H1 (cell line): Measurements from ENCODE around the gene S100P. TPM values are rescaled to one million over a fixed set of nuclear protein-coding genes. Genes with fewer than 3 reads are reported as not detected.

Source experiments
- CTCF ChIA-PET: fragments of 300-600 bp; sonication (Branson Sonifier 250); formaldehyde crosslinking; loops from one replicate; lab custom pipeline; 2021; ENCODE audit not compliant: partially characterized antibody; lab: Charles Lee
- POLR2A ChIA-PET: fragments of 300-600 bp; sonication (Branson Sonifier 250); formaldehyde crosslinking; loops from one replicate; lab custom pipeline; 2021; ENCODE audit warnings: inconsistent platforms; ENCODE audit not compliant: partially characterized antibody; lab: Charles Lee
- DNase-seq, 2 experiments: peaks; one replicate each; pipeline versions ENCODE4 v3.0.0 to v3.0.0-alpha.2; 2010 to 2022; ENCODE audit warnings: low spot score in 2 of 2, low read depth in 1 of 2, mixed read lengths in 1 of 2
- FAIRE-seq: peaks from 2 replicates; lab custom pipeline; 2011; peaks lifted over from hg19 to GRCh38; lab: Jason Lieb, UNC
- H2AFZ ChIP-seq: 2 replicates; pipeline ENCODE4 v1.8.1; 2012; ENCODE audit warnings: low read length, inconsistent platforms
- H2AK5ac ChIP-seq: 2 replicates; pipeline ENCODE4 v1.6.1; 2013; ENCODE audit warnings: low read depth, low read length
- H2BK120ac ChIP-seq: replicated peaks from 2 replicates; pipeline ENCODE3; 2013; ENCODE audit warnings: low read depth, low read length, inconsistent platforms
- H2BK12ac ChIP-seq: 2 replicates; pipeline ENCODE4 v1.6.1; 2013; ENCODE audit warnings: low read depth, low read length
- H2BK15ac ChIP-seq: 2 replicates; pipeline ENCODE4 v1.6.1; 2013; ENCODE audit warnings: low read length
- H2BK20ac ChIP-seq: 2 replicates; pipeline ENCODE4 v1.6.1; 2013; ENCODE audit warnings: low read length
- H2BK5ac ChIP-seq: 2 replicates; pipeline ENCODE4 v1.6.1; 2013; ENCODE audit warnings: low read depth, low read length
- H3K14ac ChIP-seq: 2 replicates; pipeline ENCODE4 v1.6.1; 2013; ENCODE audit warnings: inconsistent platforms; ENCODE audit not compliant: insufficient read length
- H3K18ac ChIP-seq: 2 replicates; pipeline ENCODE4 v1.6.1; 2013; ENCODE audit warnings: low read length; ENCODE audit errors: extremely low read depth
- H3K23ac ChIP-seq: 2 replicates; pipeline ENCODE4 v1.6.1; 2013; ENCODE audit warnings: inconsistent platforms; ENCODE audit not compliant: insufficient read length
- H3K23me2 ChIP-seq: 2 replicates; pipeline ENCODE4 v1.6.1; 2013; ENCODE audit warnings: low read depth, low read length
- H3K27ac ChIP-seq: 2 replicates; pipeline ENCODE4 v1.6.1; 2011; ENCODE audit warnings: low read depth, low read length, inconsistent platforms
- H3K27me3 ChIP-seq, 4 experiments: replicated peaks in 1 of 4; 1 replicate in 1 of 4; 2 replicates in 3 of 4; pipeline versions ENCODE4 v1.6.1 to v1.8.1; 2011 to 2013; ENCODE audit warnings: low read length in 3 of 4, mild to moderate bottlenecking in 3 of 4, inconsistent platforms in 2 of 4, mixed read lengths in 2 of 4, moderate library complexity in 1 of 4; ENCODE audit not compliant: control insufficient read depth in 3 of 4, insufficient read depth in 3 of 4; ENCODE audit errors: extremely low read depth in 1 of 4
- H3K36me3 ChIP-seq, 4 experiments: 2 replicates each; pipeline versions ENCODE4 v1.6.1 to v1.8.1; 2011 to 2013; ENCODE audit warnings: mild to moderate bottlenecking in 4 of 4, low read length in 3 of 4, moderate library complexity in 2 of 4, control low read depth in 1 of 4, inconsistent platforms in 1 of 4; ENCODE audit not compliant: insufficient read depth in 4 of 4, control insufficient read depth in 2 of 4
- H3K4ac ChIP-seq: replicated peaks from 2 replicates; pipeline ENCODE3; 2013; ENCODE audit warnings: low read length, low read depth, mixed read lengths, inconsistent platforms; ENCODE audit not compliant: insufficient read length
- H3K4me1 ChIP-seq, 4 experiments: replicated peaks in 1 of 4; 1 replicate in 1 of 4; 2 replicates in 3 of 4; pipeline versions ENCODE4 v1.6.1 to v1.8.1; 2011 to 2013; ENCODE audit warnings: low read length in 3 of 4, inconsistent platforms in 2 of 4, mixed read lengths in 1 of 4; ENCODE audit not compliant: insufficient read depth in 4 of 4, control insufficient read depth in 3 of 4
- H3K4me2 ChIP-seq, 2 experiments: 2 replicates each; pipeline versions ENCODE4 v1.6.1 to v1.8.1; 2011 to 2013; ENCODE audit warnings: low read depth in 2 of 2, low read length in 2 of 2, control low read depth in 1 of 2, inconsistent platforms in 1 of 2, mild to moderate bottlenecking in 1 of 2; ENCODE audit not compliant: insufficient read depth in 1 of 2
- H3K4me3 ChIP-seq, 4 experiments: fragments of 200-600, 300-600 bp in 1 of 4; sonication (generic), shearing (Covaris generic), sonication (Bioruptor Twin) in 1 of 4; 2 replicates each; pipeline versions ENCODE4 v1.5.1 to v1.8.1; 2011 to 2016; ENCODE audit warnings: low read length in 4 of 4, low read depth in 3 of 4, control low read depth in 2 of 4, inconsistent platforms in 2 of 4, mild to moderate bottlenecking in 2 of 4, mixed read lengths in 1 of 4, moderate library complexity in 1 of 4; ENCODE audit not compliant: insufficient read depth in 2 of 4; ENCODE audit errors: extremely low read depth in 1 of 4
- H3K56ac ChIP-seq: replicated peaks from 2 replicates; pipeline ENCODE3; 2013; ENCODE audit warnings: low read depth, mild to moderate bottlenecking, mixed read lengths, low read length, inconsistent platforms; ENCODE audit not compliant: insufficient read length
- H3K79me1 ChIP-seq: 2 replicates; pipeline ENCODE4 v1.6.1; 2013; ENCODE audit warnings: low read depth, low read length, control low read depth
- H3K79me2 ChIP-seq, 2 experiments: 2 replicates each; pipeline versions ENCODE4 v1.6.1 to v1.8.1; 2012 to 2013; ENCODE audit warnings: low read length in 2 of 2, mild to moderate bottlenecking in 2 of 2, inconsistent platforms in 1 of 2; ENCODE audit not compliant: insufficient read depth in 2 of 2, control insufficient read depth in 1 of 2
- H3K9ac ChIP-seq, 4 experiments: replicated peaks in 1 of 4; 1 replicate in 1 of 4; 2 replicates in 3 of 4; pipeline versions ENCODE4 v1.6.1 to v1.8.1; 2011 to 2013; ENCODE audit warnings: low read depth in 3 of 4, low read length in 3 of 4, control low read depth in 2 of 4, mild to moderate bottlenecking in 2 of 4, moderate library complexity in 2 of 4, inconsistent platforms in 1 of 4; ENCODE audit errors: extremely low read depth in 1 of 4
- H3K9me3 ChIP-seq, 2 experiments: 2 replicates each; pipeline versions ENCODE4 v1.6.1 to v1.8.1; 2012 to 2013; ENCODE audit warnings: mild to moderate bottlenecking in 2 of 2, moderate library complexity in 2 of 2, control low read depth in 1 of 2, inconsistent platforms in 1 of 2, low read depth in 1 of 2, low read length in 1 of 2, mixed read lengths in 1 of 2; ENCODE audit not compliant: insufficient read depth in 2 of 2
- H4K20me1 ChIP-seq, 2 experiments: replicated peaks in 1 of 2; 2 replicates each; pipeline versions ENCODE3 to v1.8.1; 2011 to 2013; ENCODE audit warnings: inconsistent platforms in 2 of 2, low read length in 2 of 2, mild to moderate bottlenecking in 1 of 2; ENCODE audit not compliant: insufficient read depth in 2 of 2, control insufficient read depth in 1 of 2
- H4K5ac ChIP-seq: 2 replicates; pipeline ENCODE4 v1.6.1; 2013; ENCODE audit warnings: low read length, low read depth, mixed read lengths, inconsistent platforms; ENCODE audit not compliant: insufficient read length
- H4K8ac ChIP-seq: 2 replicates; pipeline ENCODE4 v1.8.0; 2013; ENCODE audit warnings: mild to moderate bottlenecking, moderate library complexity, low read length, inconsistent platforms; ENCODE audit not compliant: insufficient read depth; ENCODE audit errors: extremely low read depth
- H4K91ac ChIP-seq: replicated peaks from 2 replicates; pipeline ENCODE3; 2013; ENCODE audit warnings: low read length, mixed read lengths, inconsistent platforms; ENCODE audit not compliant: insufficient read length
- EZH2 ChIP-seq: fragments of 200-600 bp; sonication (generic); IDR thresholded peaks from 2 replicates; pipeline ENCODE4 v1.7.1; 2012; ENCODE audit warnings: low read depth, mild to moderate bottlenecking, moderate library complexity, low read length, inconsistent platforms; ENCODE audit not compliant: severe bottlenecking
- HDAC6 ChIP-seq: IDR thresholded peaks from one replicate; pipeline ENCODE4 v1.7.1; 2012; ENCODE audit warnings: low read depth, mild to moderate bottlenecking, inconsistent platforms, low read length, moderate library complexity
- RXRA ChIP-seq: IDR thresholded peaks from 2 replicates; pipeline ENCODE4 v1.6.1; 2011; ENCODE audit warnings: low read depth, mild to moderate bottlenecking, low read length, moderate library complexity; ENCODE audit not compliant: insufficient read depth
- SIX5 ChIP-seq: IDR thresholded peaks from 2 replicates; pipeline ENCODE4 v1.6.1; 2011; ENCODE audit warnings: mild to moderate bottlenecking, low read depth, low read length
- WGBS, 2 experiments: shearing (Covaris generic) in 1 of 2; methylation state at CpG; one replicate each; pipeline versions ENCODE4 v1.1.6 to v1.1.7; 2013 to 2015; ENCODE audit warnings: low lambda C conversion rate in 2 of 2, mixed read lengths in 2 of 2, inconsistent platforms in 1 of 2, low coverage in 1 of 2, missing lambda C conversion rate in 1 of 2; ENCODE audit not compliant: insufficient replicate concordance in 2 of 2, insufficient coverage in 1 of 2, insufficient read length in 1 of 2; ENCODE audit errors: extremely low coverage in 1 of 2, missing lambda C conversion rate in 1 of 2; 5-methylcytosine and 5-hydroxymethylcytosine counted together
- polyA plus RNA-seq, 7 experiments: library from polyadenylated mRNA; depleted of rRNA in 3 of 7; stranded (reverse) in 5 of 7; unstranded in 2 of 7; fragments of >200 nt in 5 of 7; fragments of 200-250 nt in 2 of 7; gene quantifications; 1 replicate in 5 of 7; 2 replicates in 1 of 7; 4 replicates in 1 of 7; pipeline versions ENCODE4 v1.2.1 to v1.2.3, GENCODE V29; 2011 to 2013; ENCODE audit warnings: missing spikeins in 2 of 7, mixed read lengths in 2 of 7
- total RNA-seq: library from RNA; stranded (reverse); fragmentation: NEBNext Ultra II Directional; extraction: Animal tissue kit (Norgen Biotek cat#: 25700); gene quantifications from 2 replicates; pipeline ENCODE4 v1.2.1, GENCODE V29; 2021

Gene S100P
- total and polyA plus RNA-seq, 2 of the 8 experiments (the other 6 are each of a cell fraction or from before 2014, with no cell fraction given), result not detected

DNA sequence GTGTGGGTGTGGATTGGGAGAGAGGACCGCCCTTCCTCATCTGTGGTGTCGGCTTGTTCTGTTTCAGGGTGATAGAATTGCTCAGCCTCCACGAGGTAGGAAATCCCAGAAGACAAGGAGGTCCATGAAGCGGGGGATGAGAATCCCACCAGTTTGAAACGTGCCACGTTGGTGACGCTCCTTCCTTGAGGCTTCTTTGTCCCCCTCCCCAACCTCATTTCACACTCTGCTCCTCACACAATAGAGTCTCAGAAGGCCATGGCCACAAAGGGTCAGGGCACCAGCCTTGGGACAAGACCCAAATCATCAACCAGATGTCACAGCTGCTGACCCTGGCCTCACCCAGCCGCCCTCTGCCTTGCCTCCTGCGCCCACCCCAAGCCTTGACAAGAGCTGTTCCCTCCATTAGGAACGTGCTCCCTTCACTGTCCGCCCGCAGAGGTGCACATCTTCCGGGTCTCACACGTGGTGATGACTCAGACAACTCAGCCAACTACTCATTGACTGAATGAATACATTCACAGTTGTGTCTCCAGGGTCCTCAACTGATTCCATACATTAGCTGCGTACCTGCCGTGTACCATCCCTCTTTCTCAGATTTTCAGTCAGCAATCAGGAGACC, 40.6 kb downstream of the S100P start:
- Histone ChIP-seq H3K79me2 (no peaks in the 10 kb centered on the region), H3K23me2 (no peaks in the 10 kb centered on the region), H3K36me3 (no peaks in the 10 kb centered on the region), H2AFZ (no peak overlapping the region), H3K56ac (no peak overlapping the region), H2BK120ac (no peak overlapping the region), H2BK20ac (no peak overlapping the region), H3K14ac (no peak overlapping the region), H3K4me3 (no peak overlapping the region), H4K91ac (no peak overlapping the region), H3K4ac (no peak overlapping the region), H4K8ac (0 out of 2 replicates have a peak overlapping the region, but pooled peaks have one; percentile 4), H3K27ac (no peak overlapping the region), H3K27me3 (no peaks in the 10 kb centered on the region), H4K5ac (no peak overlapping the region), H3K4me1 (no peaks in the 10 kb centered on the region; a peak in 1 of 7 replicates), H3K9me3 (no peaks in the 10 kb centered on the region), H3K18ac (no peak overlapping the region), H3K4me2 (no peak overlapping the region), H2BK15ac (no peak overlapping the region), H3K23ac (no peak overlapping the region), H3K79me1 (no peaks in the 10 kb centered on the region), H2BK12ac (no peak overlapping the region; the same call in 1 of the 2 replicates), H4K20me1 (no peaks in the 10 kb centered on the region), H2AK5ac (no peak overlapping the region), H3K9ac (no peak overlapping the region), H2BK5ac (no peak overlapping the region)
- ChIA-PET CTCF (interaction anchor here (0.6 to 1.3 kb wide), 4 partner anchors 9 to 337 kb away, joined by 3 to 4 read pairs (median 3); no protein-coding TSS in a partner anchor), POLR2A (interaction anchor here (0.7 kb wide), 1 partner anchor 169 kb away, joined by 3 read pairs; no protein-coding TSS in a partner anchor)
- FAIRE-seq, result no peak
- 90% methylated on average over 16 of the region's 16 CpGs; no CpG with 5 or more reads in 1 of the 2 experiments for WGBS, 2 experiments
- DNase-seq, result no peak
- no peak for TF ChIP-seq SIX5
- no peak for TF ChIP-seq RXRA
- TF ChIP-seq EZH2, result no peak
- no peak for TF ChIP-seq HDAC6
